ENCODE results near the gene CCDC33. TPM values are rescaled to one million over a fixed set of nuclear protein-coding genes. Genes with fewer than 3 reads are reported as not detected.

Gene CCDC33
- total RNA-seq, 3 donors from 2014 or later = 0.22 TPM; not detected in 2

GRCh38 chr15:74194572-74195559 lies 41.3 kb upstream of the CCDC33 start:
- no peak for TF ChIP-seq CTCF (IDR thresholded peaks at IDR 0.05)
- DNase-seq (no peak), ATAC-seq (no peak)
- H3K4me3 ChIP-seq = no peak overlapping the region
- no peaks in the 10 kb centered on the region for H3K9me3 ChIP-seq
- intact Hi-C loops (cut with DNase I, micrococcal nuclease) = no loop called here
- H3K36me3 ChIP-seq (ENCODE audit: low read depth) = no peaks in the 10 kb centered on the region
- H3K4me1 ChIP-seq (ENCODE audit: low read depth) = peaks cover 6% of the 10 kb centered on the region

GRCh38 chr15:74196175-74196574 lies 40.0 kb upstream of the CCDC33 start:
- intact Hi-C loops (cut with DNase I, micrococcal nuclease) = no loop called here
- DNase-seq = peak; percentile 84 to 93 (median 86)

GRCh38 chr15:74197176-74197965 lies 38.8 kb upstream of the CCDC33 start:
- Histone ChIP-seq H3K4me3 (no peak overlapping the region), H3K36me3 (ENCODE audit: low read depth) (no peaks in the 10 kb centered on the region), H3K4me1 (ENCODE audit: low read depth) (peaks cover 6% of the 10 kb centered on the region), H3K9me3 (no peaks in the 10 kb centered on the region)
- no peak for ATAC-seq
- TF ChIP-seq CTCF (IDR thresholded peaks at IDR 0.05) = no peak
- intact Hi-C loops (cut with DNase I, micrococcal nuclease) = no loop called here
- no peak for DNase-seq

More at GRCh38 chr15:74196175-74196574, 40.0 kb upstream of the CCDC33 start:
- Histone ChIP-seq H3K36me3 (ENCODE audit: low read depth) (no peaks in the 10 kb centered on the region), H3K4me3 (no peak overlapping the region), H3K4me1 (ENCODE audit: low read depth) (peaks cover 6% of the 10 kb centered on the region), H3K9me3 (no peaks in the 10 kb centered on the region)
- peak; percentile 94 for ATAC-seq
- no peak for TF ChIP-seq CTCF (IDR thresholded peaks at IDR 0.05)

GRCh38 chr15:74199297-74199652 lies 36.9 kb upstream of the CCDC33 start:
- no peak for ATAC-seq
- H3K4me3 ChIP-seq = no peak overlapping the region
- intact Hi-C loops (cut with DNase I, micrococcal nuclease) = no loop called here
- no peaks in the 10 kb centered on the region for H3K9me3 ChIP-seq
- no peak for TF ChIP-seq CTCF (IDR thresholded peaks at IDR 0.05)
- no peaks in the 10 kb centered on the region for H3K36me3 ChIP-seq (ENCODE audit: low read depth)
- no peak for DNase-seq
- H3K4me1 ChIP-seq (ENCODE audit: low read depth) = peaks cover 6% of the 10 kb centered on the region

- intact Hi-C loops (cut with DNase I, micrococcal nuclease) = no loop called here
Measured at GRCh38 chr15:74200412-74200815, 35.7 kb upstream of the CCDC33 start.

More at GRCh38 chr15:74200412-74200815, 35.7 kb upstream of the CCDC33 start:
- ATAC-seq (peak; percentile 35), DNase-seq (no peak)
- no peak for TF ChIP-seq CTCF (IDR thresholded peaks at IDR 0.05)
- Histone ChIP-seq H3K9me3 (no peaks in the 10 kb centered on the region), H3K4me3 (no peak overlapping the region), H3K36me3 (ENCODE audit: low read depth) (no peaks in the 10 kb centered on the region), H3K4me1 (ENCODE audit: low read depth) (peaks cover 6% of the 10 kb centered on the region)
